22Rv1 (cell line): ENCODE measurements around the gene TOR1A.

ENCODE experiments used
- ZFX ChIP-seq: fragments of 450-650 bp; IDR thresholded peaks from 2 replicates; pipeline ENCODE4 v1.6.1; 2017; ENCODE audit warnings: antibody characterized with exemption, borderline replicate concordance
- TF ChIP-seq, protein P1 (sequence below): fragments of 450-650 bp; IDR thresholded peaks from 2 replicates; pipeline ENCODE4 v1.5.1; 2017; ENCODE audit warnings: mild to moderate bottlenecking

GRCh38 chr9:129810116-129810515 lies 13.8 kb downstream of the TOR1A start:
- TF ChIP-seq, protein P1, sequence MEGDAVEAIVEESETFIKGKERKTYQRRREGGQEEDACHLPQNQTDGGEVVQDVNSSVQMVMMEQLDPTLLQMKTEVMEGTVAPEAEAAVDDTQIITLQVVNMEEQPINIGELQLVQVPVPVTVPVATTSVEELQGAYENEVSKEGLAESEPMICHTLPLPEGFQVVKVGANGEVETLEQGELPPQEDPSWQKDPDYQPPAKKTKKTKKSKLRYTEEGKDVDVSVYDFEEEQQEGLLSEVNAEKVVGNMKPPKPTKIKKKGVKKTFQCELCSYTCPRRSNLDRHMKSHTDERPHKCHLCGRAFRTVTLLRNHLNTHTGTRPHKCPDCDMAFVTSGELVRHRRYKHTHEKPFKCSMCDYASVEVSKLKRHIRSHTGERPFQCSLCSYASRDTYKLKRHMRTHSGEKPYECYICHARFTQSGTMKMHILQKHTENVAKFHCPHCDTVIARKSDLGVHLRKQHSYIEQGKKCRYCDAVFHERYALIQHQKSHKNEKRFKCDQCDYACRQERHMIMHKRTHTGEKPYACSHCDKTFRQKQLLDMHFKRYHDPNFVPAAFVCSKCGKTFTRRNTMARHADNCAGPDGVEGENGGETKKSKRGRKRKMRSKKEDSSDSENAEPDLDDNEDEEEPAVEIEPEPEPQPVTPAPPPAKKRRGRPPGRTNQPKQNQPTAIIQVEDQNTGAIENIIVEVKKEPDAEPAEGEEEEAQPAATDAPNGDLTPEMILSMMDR = no peak
- TF ChIP-seq ZFX = no peak
